Measurements from ENCODE around the gene CMKLR1.

GRCh38 chr12:108308395-108309085 is 30.6 kb downstream of the CMKLR1 start:
- TF ChIP-seq CTCF (IDR thresholded peaks at IDR 0.05) (no peak), POLR2A (IDR thresholded peaks at IDR 0.05) (no peak), POLR2AphosphoS5 (IDR thresholded peaks at IDR 0.05; ENCODE audit: insufficient read depth in 1 of 2, low read depth in 1 of 2) (no peak)
